Activated CD4-positive, CD25-positive, alpha-beta regulatory T cell (primary cell): Measurements from ENCODE around the gene GSTT4.
"Not testable (repeated sequence)": the region's sequence is repeated elsewhere in the genome, so short reads cannot be mapped to it uniquely, and the experiment has no call there.

Experiments used
- DNase-seq, 4 experiments: peaks; one replicate each; lab custom pipeline; 2025; lab: John Stamatoyannopoulos, UW

GSTT4 gene

DNA sequence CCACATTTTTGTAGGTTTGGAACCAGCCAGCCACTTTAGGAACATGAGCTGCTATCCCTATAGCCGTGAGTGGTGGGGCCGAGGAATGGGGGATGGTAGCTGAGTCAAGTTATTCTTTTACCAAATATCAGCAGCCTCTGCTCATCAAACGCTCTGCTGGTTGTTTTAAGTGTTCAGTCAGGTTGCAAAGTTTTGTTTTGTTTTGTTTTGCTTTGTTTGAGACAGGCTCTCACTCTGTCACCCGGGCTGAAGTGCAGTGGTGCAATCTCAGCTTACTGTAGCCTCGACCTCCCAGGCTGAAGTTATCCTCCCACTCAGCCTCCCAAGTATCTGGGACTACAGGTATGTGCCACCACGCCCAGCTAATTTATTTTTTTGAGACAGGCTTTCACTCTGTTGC lies 20.2 kb upstream of the GSTT4 start:
- no peak for DNase-seq

DNA sequence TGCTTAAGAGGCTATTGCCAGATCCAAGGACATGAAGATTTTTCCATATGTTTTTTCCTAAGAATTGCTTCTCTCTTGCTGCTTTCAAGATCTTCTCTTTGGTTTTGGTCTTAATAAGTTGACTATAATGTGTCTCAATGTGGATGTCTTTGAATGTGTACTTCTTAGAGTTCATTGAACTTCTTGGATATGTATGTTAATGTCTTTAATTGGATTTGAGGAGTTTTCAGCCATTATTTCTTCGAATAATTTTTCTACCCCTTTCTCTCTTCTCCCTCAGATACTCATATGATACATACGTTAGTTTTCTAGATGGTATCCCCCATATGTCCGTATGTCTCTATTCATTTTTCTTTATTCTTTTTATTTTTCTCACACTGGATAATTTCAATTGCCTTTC lies 19.1 kb upstream of the GSTT4 start:
- no peak for DNase-seq

DNA sequence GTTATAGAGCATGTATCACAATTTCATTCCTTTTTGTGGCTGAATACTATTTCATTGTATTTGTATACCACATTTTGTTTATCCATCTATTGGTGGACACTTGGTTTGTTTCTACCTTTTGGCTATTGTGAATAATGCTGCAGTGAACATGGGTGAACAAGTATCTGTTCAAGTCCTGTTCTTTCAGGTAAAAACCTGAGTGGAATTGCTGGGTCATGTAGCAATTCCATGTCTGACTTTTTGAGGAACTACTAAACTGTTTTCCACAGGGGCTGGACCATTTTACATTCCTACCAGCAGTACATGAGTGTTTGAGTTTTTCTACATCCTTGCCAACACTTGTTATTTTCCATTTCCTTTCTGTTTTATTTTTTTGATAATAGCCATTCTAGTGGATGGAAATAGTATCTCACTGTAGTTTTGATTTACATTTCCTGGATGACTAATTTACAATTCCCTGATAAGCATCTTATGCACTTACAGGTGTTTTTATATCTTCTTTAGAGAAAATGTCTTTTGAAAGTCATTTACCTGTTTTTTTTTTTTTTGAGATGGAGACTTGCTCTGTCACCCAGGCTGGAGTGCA lies 18.0 kb upstream of the GSTT4 start:
- no peak for DNase-seq

DNA sequence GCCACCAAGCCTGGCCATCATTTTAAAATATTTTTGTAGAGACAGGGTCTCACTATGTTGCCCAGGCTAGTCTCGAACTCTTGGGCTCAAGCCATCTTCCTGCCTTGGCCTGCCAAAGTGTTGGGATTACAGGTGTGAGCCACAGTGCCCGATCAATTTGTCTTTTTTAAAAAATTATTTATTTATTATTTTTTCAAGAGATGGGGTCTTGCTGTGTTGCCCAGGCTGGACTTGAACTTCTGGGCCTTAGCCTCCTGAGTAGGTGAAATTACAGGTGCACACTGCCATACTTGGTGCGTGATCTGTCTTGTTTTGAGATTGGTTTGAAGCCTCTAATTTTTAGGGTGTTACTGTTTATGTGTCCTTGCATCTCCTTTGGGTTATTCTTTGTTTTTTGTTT lies 16.1 kb upstream of the GSTT4 start:
- no peak for DNase-seq

DNA sequence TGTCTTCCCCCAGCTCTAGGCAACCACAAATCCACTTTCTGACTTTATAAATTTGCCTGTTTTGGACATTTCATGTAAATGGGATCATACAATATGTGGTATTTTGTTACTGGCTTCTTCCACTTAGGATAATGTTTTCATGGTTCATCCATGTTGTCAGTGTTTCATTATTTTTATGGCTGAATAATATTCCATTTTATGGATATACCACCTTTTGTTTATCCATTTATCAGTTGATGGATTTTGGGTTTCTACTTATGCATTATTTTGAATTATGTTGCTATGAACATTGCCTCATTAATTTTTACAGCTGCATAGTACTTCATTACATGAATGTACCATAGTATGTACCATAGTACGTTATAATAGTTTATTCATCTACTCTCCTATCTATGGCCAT lies 10.9 kb upstream of the GSTT4 start:
- no peak for DNase-seq

DNA sequence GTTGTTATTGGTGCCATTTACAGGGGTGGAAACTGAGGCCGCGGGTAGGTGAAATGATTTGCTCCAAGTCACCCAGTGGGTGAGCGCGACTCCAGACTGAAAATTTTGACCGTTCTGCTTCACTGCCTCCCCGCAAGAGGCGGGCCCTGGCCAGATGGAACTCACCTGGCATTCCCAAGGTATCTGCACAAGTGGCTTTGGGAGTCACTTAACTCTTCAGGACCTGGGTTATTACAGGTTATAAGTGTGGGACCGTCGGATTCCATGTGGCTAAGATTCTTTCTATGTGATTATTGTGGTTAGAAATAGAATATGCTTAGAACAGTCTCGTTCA lies 6.4 kb upstream of the GSTT4 start:
- DNase-seq, result no peak

DNA sequence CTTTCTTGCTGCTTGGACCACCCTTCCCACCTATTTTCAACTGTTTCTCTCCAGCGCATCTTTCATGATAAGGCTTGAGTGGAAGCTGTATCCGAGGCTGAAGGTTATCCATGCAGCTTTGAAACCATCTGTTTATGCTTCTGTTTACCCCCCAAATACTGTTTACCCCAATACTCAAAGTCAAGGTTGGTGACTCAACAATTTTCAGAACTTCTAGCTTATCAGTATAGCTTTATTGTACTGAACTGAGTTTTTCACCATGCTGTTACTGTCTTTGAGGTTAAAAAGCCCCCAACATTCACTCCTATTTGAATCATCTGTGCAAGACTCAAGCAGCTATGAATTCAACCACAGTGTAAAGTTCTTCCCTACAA lies 4.8 kb upstream of the GSTT4 start:
- DNase-seq, result no peak

DNA sequence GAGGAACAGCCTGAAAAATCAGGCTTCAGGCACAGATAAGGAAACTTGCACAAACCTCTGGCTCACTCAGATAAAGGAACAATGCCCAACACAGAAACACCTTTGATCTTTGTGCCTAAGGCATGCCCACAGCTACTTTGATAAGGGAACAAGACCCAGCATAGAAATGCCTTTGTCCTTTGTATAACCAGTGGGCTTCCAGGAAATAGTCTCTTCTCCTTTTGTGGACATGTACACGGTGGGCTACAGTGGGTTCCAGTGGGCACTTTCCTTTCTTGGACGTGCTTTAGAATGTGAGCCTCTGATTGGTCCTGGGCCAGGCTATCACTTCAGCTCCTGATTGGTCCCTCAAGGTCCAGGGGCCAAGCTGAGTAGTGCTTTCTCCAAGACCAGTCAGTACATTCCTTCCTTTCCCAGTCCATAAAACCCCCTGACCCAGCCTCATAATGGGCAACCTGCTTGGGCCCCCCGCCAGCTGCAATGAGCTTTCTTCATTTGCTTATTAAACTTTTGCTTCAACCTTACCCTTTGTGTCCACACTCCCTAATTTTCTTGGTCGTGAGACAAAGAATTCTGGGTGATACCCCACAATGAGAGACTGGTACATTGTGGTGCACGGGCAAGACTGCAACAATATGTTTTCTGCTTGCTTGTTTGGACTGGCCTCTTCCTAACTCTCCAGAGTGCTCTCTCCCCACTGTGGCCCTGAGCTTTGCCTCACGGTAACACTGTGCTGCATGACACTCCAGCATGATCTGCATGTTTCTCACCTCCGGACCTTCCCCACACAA lies 4.2 kb upstream of the GSTT4 start:
- no peak for DNase-seq

DNA sequence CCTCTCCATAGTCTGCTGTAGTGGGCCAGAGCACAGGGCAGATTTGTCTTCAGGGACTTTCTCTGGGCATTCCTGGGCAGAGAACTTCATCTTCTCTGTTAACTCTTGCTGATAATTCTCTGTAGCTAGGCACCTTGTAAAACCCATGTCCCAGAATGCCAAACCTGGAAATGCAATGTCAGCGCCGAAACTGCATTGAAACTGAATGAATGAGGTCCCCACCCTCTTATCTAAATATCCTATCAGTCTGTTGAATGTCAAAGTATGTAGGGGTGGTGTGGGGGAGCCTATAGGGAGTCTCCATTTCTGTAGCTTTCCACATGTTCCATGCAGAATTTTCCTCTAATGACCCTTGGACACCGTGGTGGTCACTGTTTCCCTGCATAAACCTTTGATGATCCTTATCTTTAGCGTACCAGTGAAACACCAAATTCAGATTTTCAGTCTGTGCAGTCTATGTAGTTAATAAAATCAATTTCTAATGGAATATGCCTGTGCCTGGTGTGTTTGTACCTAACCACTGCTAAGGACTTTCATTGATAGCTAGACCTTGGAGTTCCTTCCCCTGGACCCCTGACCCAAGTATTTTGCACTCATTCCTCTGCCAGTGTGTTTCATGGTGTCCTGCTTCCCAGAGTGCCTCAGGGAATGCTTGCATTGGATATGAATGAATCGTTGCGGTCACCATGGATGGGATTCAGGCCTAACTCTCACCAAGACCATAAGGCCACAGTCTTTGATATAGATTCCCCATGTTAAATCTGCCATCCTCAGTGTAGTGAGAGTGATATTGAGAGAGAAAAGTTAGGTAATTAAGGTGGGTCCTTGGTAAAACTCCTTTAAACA lies 3.4 kb upstream of the GSTT4 start:
- no peak for DNase-seq

DNA sequence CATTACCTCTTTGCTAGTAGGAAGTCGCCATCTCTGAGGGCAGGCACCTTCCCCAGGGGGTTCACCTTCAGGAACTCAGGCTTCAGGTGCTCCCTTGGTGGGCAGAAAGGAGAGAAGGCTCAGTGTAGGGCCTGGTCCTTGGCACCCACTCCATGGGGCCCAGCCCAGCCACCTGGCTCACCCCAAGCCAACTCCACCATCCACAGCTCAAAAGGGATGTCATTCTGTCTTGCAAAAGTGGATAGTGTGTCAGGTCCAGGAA lies 2.7 kb upstream of the GSTT4 start:
- DNase-seq, result no peak

DNA sequence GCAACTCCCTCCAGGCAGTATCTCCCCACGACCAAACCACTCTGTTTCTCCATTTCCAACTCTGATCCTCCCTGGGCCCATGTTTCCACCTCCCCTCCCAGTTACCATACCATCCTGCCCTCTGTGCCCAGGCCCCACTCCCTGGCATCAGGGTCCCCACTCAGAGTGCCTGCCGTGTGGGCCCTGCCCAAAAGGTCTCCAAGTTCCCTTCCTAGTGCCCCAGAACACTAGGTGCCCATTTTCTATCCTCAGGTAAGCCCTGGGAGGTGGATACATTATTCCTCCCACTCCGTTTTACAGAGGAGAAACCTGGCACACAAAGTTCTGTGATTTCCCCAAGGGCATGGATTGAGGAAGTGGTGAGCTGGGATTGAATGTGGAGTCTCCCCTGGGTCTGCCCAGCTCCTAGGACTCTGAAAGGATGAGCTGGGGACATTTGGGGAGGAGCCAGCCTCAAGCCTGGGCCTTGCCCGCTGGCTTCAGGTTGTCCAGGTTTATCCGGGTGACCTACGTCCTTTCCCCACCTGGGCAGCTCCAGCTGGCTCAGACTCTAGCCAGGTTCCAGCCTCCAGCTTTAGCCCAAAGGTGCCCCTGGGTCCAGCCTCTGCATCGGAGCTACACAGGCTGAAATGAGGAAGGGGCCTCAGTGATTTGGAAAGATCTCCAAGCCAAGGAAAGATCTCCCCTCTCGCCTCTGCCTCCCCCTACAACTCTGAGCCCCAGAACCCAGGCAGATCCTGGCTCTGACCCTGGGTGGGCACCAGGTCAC lies 2.2 kb upstream of the GSTT4 start:
- no peak for DNase-seq

DNA sequence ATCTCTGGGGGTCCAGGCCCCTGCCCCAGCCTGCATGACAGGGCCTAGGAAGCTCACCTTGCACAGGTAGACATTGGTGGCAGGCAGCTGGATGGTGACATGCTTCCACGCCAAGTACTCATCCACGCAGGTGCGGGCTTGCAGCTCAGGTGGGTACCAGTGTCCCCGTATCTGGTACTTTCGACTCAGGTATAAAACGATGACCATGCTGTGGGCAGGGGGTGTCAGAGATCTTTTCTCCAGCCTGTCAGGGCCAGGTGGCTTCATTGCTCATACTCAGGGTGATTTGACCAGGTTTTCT lies 1.6 kb upstream of the GSTT4 start:
- no peak for DNase-seq

DNA sequence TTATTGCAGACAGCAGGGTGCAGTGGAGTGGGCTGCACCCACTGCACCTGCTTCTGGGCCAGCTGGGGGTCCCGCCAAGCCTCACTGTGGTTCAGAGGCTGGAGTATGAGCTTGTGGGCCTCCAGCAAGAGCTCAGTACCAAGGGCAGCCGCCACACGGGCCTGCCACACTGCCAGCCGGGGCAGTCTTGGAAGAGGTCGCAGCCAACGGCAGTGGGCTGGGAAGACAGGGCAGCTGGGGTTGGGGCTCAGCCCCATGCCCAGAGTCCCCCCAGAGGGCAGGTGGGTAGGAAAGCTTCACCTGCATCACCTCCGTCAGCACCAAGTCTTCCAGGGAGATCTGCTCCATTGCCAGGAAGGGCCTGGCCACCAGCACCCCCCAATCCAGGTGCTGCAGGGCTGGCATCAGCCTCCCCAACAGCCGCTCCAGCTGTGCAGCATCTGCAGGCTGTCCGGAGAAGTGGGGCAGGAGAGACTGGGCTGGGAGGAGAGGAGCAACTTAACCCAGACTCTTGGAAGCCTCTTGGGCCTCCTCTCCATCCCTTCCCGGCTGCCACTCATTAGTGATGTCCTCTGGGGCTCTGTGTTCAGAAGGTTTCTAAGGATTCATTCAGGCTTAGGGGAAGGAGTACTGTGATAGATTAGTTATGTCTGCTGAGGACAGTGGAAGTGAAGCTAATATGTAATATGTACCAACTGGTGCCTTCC lies 1.1 kb upstream of the GSTT4 start:
- DNase-seq, result no peak

DNA sequence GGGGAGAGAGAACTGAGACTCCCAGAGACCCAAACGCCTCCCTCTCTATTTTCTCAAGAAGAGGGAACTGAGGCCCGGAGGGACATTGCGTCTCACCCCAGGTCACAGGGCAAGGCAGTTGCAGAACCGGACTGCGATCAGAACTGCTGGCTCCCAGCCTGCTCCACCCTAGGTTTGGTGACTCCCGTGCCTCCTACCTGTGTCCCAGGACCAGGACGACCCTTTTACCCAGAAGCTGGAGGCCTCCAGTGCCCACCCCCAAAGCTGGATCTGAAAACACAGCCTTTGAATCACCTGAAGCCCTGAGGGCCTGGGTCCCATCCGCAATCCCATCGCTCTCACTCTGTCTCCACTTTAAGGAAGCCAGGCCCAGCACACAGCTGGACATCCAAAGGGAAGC lies 1.4 kb downstream of the GSTT4 start:
- no peak for DNase-seq

DNA sequence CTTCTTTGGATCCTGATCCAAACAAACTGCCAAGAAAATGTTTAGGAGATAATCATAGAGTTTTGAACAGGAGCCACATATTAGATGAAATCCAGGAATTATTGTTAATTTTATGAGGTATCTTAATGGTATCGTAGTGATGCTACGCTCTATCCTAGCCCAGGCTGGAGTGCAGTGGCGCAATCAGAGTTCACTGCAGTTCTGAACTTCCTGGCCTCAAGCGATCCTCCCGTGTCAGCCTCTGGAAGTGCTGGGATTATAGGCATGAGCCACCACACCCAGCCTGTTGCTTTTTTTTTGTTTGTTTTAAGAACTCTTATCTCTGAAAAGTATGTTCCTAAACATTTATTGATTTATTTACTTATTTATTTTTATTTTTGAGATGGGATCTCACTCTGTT lies 2.4 kb downstream of the GSTT4 start:
- no peak for DNase-seq

DNA sequence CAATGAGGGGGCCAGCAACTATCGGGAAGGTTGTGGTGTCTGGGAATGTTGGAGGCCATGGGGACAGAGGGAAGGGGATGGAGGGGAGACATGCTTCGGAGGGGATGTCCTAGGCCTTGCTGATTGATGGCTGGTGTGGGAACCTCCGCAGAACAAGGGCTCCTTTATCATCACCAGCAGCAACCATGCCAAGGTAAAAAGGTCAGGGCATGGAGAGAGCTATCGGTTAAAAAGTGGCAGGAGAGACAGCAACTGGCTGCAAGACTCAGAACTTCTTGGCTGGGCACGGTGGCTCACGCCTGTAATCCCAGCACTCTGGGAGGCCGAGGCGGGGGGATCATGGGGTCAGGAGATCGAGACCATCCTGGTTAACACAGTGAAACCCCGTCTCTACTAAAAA lies 3.0 kb downstream of the GSTT4 start:
- DNase-seq, result no peak

DNA sequence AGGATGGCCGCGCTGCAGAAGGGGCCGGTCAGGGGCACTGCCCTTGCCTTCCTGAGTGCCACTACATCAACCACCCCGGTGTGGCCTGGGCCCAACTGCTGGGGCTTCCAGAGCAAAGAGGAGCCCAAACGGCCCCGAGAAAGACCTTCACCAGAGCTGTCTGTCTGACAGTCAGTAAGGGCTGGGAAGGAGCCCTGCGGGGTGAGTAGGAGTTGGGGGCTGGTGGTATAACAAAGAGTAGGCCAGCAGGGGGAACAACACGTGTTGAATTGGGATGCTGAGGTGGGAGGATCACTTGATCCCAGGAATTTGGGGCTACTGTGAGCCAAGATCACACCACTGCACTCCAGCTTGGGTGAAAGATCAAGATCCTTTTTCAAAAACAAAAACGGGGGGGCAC lies 3.9 kb downstream of the GSTT4 start:
- no peak for DNase-seq

DNA sequence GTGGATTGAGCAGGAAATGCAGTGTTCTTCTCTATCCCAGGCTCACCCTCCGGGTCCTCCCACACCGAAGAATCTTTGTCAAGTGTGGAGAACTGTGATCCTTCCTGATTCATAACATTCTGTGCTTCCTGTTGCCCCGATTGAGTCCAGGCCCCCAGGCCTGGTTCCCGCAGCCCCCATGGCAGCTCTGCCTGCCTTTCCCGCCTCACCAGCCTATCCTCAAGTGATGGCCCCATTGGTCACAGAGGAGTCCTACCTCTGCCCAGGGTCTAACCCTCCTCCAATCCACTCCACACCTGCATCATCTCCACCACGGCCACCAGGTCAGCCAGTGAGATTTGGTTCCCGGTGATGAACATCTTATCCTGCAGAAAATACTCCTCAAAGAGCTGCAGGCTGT lies 5.5 kb downstream of the GSTT4 start:
- DNase-seq, result not testable (repeated sequence)

DNA sequence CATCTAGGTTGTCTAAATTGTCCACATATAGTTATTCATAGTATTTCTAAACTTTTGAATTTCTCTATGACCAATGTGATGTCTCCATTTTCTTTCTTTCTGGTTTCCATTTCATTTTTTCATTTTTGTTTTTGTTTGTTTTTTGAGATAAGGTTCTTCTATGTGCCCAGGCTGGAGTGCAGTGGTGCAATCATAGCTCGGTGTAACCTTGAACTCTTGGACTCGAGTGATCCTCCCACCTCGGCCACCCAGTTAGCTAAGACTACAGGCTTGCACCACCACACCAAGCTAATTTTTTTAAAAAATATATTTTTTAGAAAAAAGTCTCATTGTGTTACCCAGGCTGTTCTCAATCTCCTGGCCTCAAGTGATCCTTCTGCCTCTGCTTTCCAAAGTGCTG lies 8.2 kb downstream of the GSTT4 start:
- no peak for DNase-seq

DNA sequence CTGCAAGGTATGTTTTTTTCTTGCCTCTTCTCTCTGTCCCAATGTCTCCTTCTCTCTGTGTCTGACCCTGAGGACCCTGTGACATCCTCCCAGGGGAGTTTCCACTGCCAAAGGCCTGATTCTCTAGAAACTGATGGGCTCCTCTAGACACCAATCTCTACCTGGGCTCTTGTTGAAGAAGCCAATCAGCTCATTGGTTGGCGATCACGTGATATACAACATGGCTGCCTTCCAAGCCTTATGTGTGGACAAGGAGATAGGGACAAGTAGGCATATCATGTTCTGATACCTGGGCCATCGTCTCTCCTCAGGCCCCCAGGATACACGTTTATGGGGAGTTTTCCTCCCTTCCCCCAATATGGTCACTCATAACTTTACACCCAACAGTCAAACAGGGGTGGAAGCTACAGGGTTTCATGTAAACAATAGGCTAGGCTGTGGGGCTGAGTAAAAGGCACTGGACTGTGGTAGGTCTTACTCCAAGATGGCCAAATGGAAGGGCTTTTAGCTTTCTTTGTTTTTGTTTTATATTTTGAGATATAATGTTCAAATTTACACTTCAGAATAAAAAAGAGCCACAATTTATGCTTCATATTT lies 11.6 kb downstream of the GSTT4 start:
- not testable (repeated sequence) for DNase-seq

DNA sequence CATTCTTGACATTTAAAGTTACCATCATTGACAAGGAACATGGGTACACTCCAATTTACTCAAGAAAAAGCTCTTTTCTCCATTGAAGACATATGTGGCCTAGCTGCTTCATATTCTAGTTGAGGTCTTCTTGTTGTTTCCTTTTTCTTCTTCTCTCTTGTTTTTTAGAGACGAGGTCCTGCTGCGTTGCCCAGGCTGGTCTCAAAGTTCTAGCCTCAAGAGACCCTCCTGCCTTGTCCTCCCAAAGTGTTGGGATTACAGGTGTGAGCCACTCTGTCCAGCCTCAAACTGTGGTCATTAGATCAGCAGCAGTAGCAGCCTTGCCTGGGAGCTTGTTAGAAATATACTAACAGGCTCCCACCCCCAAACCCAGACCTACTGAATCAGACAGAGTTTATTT lies 12.2 kb downstream of the GSTT4 start:
- DNase-seq, result not testable (repeated sequence)
